ENCODE measurements around the gene FCHO2. TPM values are rescaled to one million over a fixed set of nuclear protein-coding genes. Genes with fewer than 3 reads are reported as not detected.
"Not testable (repeated sequence)": the region's sequence is repeated elsewhere in the genome, so short reads cannot be mapped to it uniquely, and the experiment has no call there.

Gene FCHO2
- total RNA-seq, 4 donors from 2014 or later, result 20.2 to 38.0 (median 28.3) TPM

DNA sequence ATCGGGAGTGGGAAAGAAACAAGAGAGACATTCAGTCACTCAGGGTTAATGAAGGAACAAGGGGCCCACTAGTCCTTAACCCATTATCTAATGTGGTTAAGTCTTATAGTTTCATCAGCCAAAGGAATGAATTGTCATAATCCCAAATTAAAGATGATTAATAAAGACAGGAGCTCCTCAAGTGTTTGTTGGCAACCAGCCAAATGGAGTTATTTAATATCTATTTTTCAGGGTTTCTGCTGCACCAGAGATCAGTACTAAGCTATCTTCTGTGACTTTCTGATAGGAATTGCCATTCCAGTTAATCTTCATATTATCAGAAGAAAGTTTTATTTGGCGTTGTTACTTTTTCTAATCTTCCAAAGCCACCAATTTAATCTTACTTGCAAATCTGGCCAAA, 34.0 kb upstream of the FCHO2 start:
- H3K27ac ChIP-seq, result no peak overlapping the region
- no peaks in the 10 kb centered on the region for H3K36me3 ChIP-seq
- no peaks in the 10 kb centered on the region for H3K4me1 ChIP-seq
- no peak overlapping the region for H3K4me3 ChIP-seq
- TF ChIP-seq POLR2A (IDR thresholded peaks at IDR 0.05), result no peak
- TF ChIP-seq CTCF (IDR thresholded peaks at IDR 0.05), result no peak
- DNase-seq, result no peak
- no peaks in the 10 kb centered on the region for H3K27me3 ChIP-seq
- no peaks in the 10 kb centered on the region for H3K9me3 ChIP-seq

DNA sequence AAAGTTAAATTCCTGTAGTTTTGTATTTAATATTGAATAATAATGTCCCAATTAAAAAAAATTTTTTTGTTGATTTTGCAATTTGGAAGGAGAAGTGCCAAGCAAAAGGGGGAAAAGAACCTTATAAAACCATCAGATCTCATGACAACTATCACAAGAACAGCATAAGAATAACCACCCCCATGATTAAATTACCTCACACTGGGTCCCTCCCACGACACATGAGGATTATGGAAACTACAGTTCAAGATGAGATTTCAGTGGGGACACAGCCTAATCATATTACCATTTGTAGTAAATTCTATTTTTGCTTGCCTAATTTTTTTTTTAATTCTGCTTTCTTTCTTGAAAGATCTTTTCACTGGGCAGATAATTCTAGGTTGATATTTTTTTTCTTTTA, 33.4 kb upstream of the FCHO2 start:
- TF ChIP-seq POLR2A (IDR thresholded peaks at IDR 0.05), result no peak
- no peak for TF ChIP-seq CTCF (IDR thresholded peaks at IDR 0.05)
- H3K4me3 ChIP-seq, result no peak overlapping the region
- no peaks in the 10 kb centered on the region for H3K4me1 ChIP-seq
- H3K27me3 ChIP-seq, result no peaks in the 10 kb centered on the region
- H3K9me3 ChIP-seq, result no peaks in the 10 kb centered on the region
- H3K36me3 ChIP-seq, result no peaks in the 10 kb centered on the region
- H3K27ac ChIP-seq, result no peak overlapping the region
- DNase-seq, result no peak

- H3K36me3 ChIP-seq, result no peaks in the 10 kb centered on the region
- no peak overlapping the region for H3K4me3 ChIP-seq
- no peak overlapping the region for H3K27ac ChIP-seq
- no peaks in the 10 kb centered on the region for H3K27me3 ChIP-seq
- TF ChIP-seq POLR2A (IDR thresholded peaks at IDR 0.05) (no peak), CTCF (IDR thresholded peaks at IDR 0.05) (no peak)
- H3K9me3 ChIP-seq, result no peaks in the 10 kb centered on the region
- DNase-seq, result no peak
- no peaks in the 10 kb centered on the region for H3K4me1 ChIP-seq
Observed at GRCh38 chr5:72925336-72926010, 30.4 kb upstream of the FCHO2 start.

DNA sequence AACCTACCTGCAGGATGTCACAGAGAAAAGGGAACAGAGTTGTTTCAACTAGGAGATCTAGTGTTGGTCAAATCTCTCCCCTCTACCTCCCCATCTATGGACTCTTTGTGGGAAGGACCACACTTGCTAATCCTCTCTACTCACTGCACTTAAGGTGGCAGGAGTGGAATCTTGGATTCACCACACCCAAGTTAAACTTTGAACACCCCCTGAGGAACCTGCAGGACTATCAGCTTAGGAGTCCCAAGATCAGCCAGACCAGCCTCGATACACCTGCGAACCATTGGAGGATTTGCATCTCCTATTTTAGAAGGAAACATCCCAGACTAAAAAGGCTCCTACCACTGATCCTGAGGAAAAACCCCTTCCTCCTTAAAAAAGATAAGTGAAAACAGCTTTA, 23.2 kb upstream of the FCHO2 start:
- not testable (repeated sequence) for H3K9me3 ChIP-seq, H3K27ac ChIP-seq, H3K4me1 ChIP-seq, DNase-seq, H3K36me3 ChIP-seq, H3K27me3 ChIP-seq, H3K4me3 ChIP-seq

DNA sequence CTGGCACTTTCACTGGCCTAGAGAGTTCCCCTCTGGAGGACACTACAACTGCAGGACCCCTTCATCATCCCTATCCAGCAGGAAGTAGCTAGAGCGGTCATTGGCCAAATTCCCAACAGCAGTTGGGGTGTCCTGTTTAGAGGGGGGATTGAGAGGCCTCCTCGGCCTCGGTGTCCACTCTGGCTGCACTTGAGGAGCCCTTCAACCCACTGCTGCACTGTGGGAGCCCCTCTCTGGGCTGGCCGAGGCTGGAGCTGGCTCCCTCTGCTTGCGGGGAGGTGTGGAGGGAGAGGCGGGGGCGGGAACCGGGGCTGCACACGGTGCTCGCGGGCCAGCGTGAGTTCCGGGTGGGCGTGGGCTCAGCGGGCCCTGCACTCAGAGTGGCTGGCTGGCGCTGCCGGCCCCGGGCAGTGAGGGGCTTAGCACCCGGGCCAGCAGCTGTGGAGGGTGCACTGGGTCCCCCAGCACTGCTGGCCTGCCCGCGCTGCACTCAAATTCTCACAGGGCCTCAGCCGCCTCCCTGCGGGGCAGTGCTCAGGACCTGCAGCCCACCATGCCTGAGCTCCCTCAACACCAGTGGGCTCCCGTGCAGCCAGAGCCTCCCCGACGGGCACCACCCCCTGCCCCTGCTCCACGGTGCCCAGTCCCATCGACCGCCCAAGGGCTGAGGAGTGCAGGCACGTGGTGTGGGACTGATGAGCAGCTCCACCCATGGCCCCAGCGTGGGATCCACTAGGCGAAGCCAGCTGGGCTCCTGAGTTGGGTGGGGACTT, 20.7 kb upstream of the FCHO2 start:
- H3K36me3 ChIP-seq, H3K27me3 ChIP-seq, H3K4me1 ChIP-seq, H3K9me3 ChIP-seq, DNase-seq, H3K4me3 ChIP-seq, H3K27ac ChIP-seq: not testable (repeated sequence)

DNA sequence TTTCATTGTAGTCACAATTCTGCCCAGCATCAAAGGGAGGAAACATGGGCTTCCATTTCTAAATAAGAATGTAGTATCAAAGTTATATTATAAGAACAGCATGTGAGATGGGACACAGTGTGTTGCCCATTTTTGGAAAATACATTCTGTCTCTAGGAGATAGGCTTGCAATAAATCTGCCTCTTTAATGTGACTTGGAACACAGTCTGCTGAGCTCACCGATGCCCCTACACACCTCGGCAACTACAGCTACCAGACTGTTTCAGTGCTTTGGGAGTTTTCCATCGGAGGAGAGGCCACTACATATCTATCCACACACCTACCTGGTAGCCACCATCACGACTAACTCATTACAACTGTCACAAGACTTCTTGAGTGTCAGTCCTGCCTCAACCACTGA, 18.9 kb upstream of the FCHO2 start:
- Histone ChIP-seq H3K4me3 (no peak overlapping the region), H3K27me3 (no peaks in the 10 kb centered on the region), H3K27ac (peak overlapping the region in 1 of 4 donors; percentile 21), H3K9me3 (no peaks in the 10 kb centered on the region), H3K4me1 (peaks cover 0 to 7% (median 0%) of the 10 kb centered on the region in 4 donors), H3K36me3 (no peaks in the 10 kb centered on the region)
- no peak for DNase-seq
- TF ChIP-seq CTCF (IDR thresholded peaks at IDR 0.05) (no peak), POLR2A (IDR thresholded peaks at IDR 0.05) (no peak)
